Large intestine (tissue), 3 donors: ENCODE data around the gene KRT40. TPM values are rescaled to one million over a fixed set of nuclear protein-coding genes. Genes with fewer than 3 reads are reported as not detected.
A peak's percentile ranks its signal among the peaks of the same experiment; 100 is the strongest.

ENCODE experiments used
- DNase-seq, 2 donors: peaks; one replicate each; pipeline versions ENCODE4 v3.0.0 to v3.0.0-alpha.2; 2013
- H3K27ac ChIP-seq: one replicate; pipeline ENCODE4 v1.5.1; 2013; ENCODE audit warnings: low read length
- H3K27me3 ChIP-seq: 2 replicates; pipeline ENCODE4 v1.6.1; 2013; ENCODE audit warnings: low read length; ENCODE audit not compliant: control insufficient read depth, insufficient read depth
- H3K36me3 ChIP-seq: 2 replicates; pipeline ENCODE4 v1.6.1; 2013; ENCODE audit warnings: low read length; ENCODE audit not compliant: control insufficient read depth, insufficient read depth
- H3K4me1 ChIP-seq: one replicate; pipeline ENCODE4 v1.6.1; 2013; ENCODE audit warnings: low read length; ENCODE audit not compliant: control insufficient read depth, insufficient read depth
- H3K4me3 ChIP-seq: one replicate; pipeline ENCODE4 v1.5.1; 2013; ENCODE audit warnings: low read length
- H3K9me3 ChIP-seq: one replicate; pipeline ENCODE4 v1.6.1; 2013; ENCODE audit warnings: mild to moderate bottlenecking, low read depth, low read length, moderate library complexity; ENCODE audit not compliant: control insufficient read depth
- WGBS: methylation state at CpG from one replicate; pipeline ENCODE4 v1.1.5; 2013; ENCODE audit warnings: low lambda C conversion rate; ENCODE audit not compliant: insufficient coverage; 5-methylcytosine and 5-hydroxymethylcytosine counted together
- polyA plus RNA-seq: library from polyadenylated mRNA; unstranded; fragments of 120-200 nt; gene quantifications from one replicate; pipeline ENCODE4 v1.2.1, GENCODE V29; 2013

The KRT40 gene
- polyA plus RNA-seq, 1 donor, result 0.07 TPM

DNA sequence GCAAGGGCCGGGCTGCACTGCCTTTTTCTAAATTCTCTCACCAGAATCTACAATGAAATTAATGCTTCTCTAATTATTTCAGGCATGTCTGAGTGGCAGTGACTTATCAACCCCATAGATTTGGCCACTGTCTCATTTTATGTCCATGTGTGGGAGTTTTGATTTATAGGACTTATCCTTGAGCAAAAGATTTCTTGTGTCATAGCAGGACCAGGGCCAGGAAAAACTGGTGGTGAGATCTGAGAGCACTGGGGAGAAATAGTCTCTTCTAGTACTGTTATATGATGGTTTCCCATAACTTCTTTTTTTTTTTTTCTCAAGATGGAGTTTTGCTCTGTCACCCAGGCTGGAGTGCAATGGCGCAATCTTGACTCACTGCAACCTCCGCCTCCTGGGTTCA is 45.1 kb downstream of the KRT40 start:
- H3K27me3 ChIP-seq, result no peaks in the 10 kb centered on the region
- H3K4me1 ChIP-seq, result peaks cover 3% of the 10 kb centered on the region
- H3K36me3 ChIP-seq, result no peaks in the 10 kb centered on the region
- H3K4me3 ChIP-seq, result no peak overlapping the region
- no peaks in the 10 kb centered on the region for H3K9me3 ChIP-seq
- WGBS, result no CpG with 5 or more reads among the region's 3 CpGs
- no peak for DNase-seq
- no peak overlapping the region for H3K27ac ChIP-seq

DNA sequence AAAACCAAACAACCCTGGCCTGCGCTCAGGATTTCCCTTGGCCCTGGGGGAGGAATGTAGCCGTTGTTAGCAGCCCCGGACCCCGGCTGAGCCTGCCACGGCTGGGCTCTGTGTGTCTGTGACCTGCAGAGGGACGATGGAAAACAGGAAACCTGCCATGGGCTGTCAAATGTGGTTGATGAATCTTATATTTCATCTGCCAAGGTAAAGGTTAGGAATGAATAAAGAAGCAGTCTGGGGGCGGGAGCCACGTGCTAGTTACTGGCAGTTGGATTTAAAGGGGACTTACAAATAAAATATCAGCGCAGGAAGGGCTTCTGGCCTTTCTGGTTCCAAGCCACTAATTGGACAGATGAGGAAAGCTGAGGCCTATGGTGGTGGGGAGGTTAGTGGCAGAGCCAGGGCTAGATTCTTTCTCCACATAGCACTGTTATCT is 46.7 kb downstream of the KRT40 start, which contains the start of gene KRT23:
Gene KRT23 (minus strand): TSS at position 263 of the 436 bp plus-strand sequence. CDS start 1,043 bp downstream, outside the sequence.
- Histone ChIP-seq H3K36me3 (no peaks in the 10 kb centered on the region), H3K4me1 (peaks cover 3% of the 10 kb centered on the region), H3K27me3 (no peaks in the 10 kb centered on the region), H3K27ac (no peak within 1 kb of the TSS), H3K4me3 (no peak within 1 kb of the TSS), H3K9me3 (no peaks in the 10 kb centered on the region)
- DNase-seq, result no peak
- WGBS, result 79% methylated on average over 2 of the region's 9 CpGs

DNA sequence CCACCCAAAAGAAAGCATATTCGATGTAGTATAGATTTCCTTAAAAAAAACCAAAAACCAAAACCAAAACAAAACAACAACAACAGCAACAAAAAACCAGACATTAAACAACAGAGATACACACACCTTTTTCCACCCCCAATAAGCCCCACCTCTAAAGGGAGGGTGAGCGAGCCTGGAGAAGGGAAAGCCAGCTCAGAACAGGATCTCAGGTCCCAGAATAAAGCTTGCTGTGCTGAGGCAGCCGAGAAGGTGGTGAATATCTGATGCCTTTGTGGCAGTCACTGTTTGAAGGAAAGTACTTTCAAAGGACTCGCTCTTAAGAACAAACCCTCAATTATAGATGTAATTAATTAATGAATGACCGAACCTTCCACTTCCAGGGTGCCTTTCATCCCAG is 47.1 kb downstream of the KRT40 start:
- DNase-seq, result no peak
- H3K4me1 ChIP-seq, result peaks cover 3% of the 10 kb centered on the region
- H3K27me3 ChIP-seq, result no peaks in the 10 kb centered on the region
- H3K27ac ChIP-seq, result no peak overlapping the region
- H3K4me3 ChIP-seq, result no peak overlapping the region
- H3K9me3 ChIP-seq, result no peaks in the 10 kb centered on the region
- H3K36me3 ChIP-seq, result no peaks in the 10 kb centered on the region
- WGBS, result 40% methylated on average over 1 of the region's 5 CpGs

DNA sequence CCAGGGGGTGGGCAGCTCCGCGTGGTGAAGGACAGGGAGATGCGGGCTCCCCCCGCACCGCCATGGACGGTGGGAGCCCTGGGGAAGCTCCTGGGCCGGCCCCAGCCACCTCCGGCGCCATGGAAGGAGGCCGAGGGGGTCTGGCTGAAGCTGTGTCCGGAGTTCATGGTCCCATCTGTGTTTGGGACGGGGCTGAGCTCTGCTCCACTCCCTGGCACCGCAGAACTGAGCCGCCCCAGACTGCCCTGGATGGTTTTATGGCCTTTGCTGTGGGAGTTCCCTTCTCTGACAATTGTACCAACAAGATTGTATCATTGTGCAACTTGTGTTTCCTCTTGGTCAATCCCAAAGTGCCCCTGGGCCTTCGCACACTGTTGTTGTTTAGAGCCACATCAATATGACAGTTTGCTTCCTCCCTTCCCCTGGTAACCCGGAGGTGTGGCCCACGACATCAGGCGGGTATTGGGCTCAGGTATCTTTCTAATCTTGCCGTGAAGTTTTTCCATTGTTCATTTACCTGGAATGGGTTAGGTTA is 47.6 kb downstream of the KRT40 start:
- Histone ChIP-seq H3K27ac (no peak overlapping the region), H3K4me3 (no peak overlapping the region), H3K36me3 (no peaks in the 10 kb centered on the region), H3K27me3 (no peaks in the 10 kb centered on the region), H3K9me3 (no peaks in the 10 kb centered on the region), H3K4me1 (peaks cover 3% of the 10 kb centered on the region)
- DNase-seq, result peak; percentile 39 to 61
- WGBS, result no CpG with 5 or more reads among the region's 19 CpGs

DNA sequence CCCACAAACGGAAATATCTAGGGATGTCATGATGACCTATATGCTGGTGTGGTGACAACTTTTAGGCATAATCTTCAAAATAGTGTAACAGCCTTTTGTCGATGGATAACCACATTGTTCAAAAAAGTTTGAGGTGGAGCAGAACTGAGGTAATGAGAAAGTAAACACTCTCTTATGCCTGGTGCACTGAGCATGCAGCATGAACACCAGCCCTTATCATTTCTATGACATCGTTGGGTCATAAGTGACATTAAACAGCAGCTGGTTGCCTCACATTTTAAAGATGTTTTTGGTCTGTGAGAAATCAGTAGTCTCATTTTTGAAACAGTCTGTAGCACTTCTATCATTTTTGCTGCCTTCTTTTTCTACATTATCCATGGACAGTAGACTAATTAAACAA is 48.5 kb downstream of the KRT40 start:
- DNase-seq, result no peak
- Histone ChIP-seq H3K27me3 (no peaks in the 10 kb centered on the region), H3K36me3 (no peaks in the 10 kb centered on the region), H3K4me3 (no peak overlapping the region), H3K4me1 (peaks cover 3% of the 10 kb centered on the region), H3K9me3 (no peaks in the 10 kb centered on the region), H3K27ac (no peak overlapping the region)
- 20% methylated on average over 1 of the region's 3 CpGs for WGBS

DNA sequence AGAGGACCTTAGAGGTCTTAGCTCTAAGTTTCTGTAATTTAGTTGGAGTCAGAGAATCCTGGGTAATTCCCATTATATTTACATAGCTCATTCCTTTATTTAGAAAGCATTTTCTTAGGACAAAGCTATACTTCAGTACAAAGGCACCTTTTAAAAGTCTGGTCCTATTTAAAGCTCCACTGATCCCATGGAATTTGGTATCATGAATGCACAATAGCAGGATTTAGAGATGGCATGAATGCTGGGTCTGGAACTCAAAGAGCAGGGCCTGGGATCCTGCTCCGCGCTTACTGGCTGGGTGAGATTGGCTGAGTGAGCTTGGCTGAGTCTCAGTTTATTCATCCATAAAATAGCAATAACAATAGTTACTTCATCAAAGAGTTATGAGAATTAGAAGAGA is 51.5 kb downstream of the KRT40 start:
- Histone ChIP-seq H3K4me1 (peaks cover 3% of the 10 kb centered on the region), H3K4me3 (no peak overlapping the region)
- no CpG with 5 or more reads among the region's 2 CpGs for WGBS

DNA sequence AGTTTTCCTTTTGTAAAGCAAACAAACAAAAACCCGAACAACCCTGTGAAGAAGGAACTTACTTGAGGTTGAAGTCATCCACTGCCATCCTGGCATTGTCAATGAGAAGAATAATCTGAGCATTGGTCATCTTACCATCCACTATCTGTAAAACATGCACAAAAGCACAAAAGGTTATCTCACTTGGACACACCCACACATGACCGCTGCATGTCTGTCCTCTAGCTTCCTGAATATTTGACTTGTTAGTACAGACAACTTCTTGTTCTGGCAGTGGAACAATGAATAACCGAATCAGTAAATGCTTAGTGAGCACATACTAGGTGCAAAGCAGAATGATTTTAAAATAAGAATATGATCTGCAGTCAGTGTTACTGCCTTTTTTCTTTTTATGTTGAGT is 52.8 kb downstream of the KRT40 start:
- DNase-seq, result no peak
- Histone ChIP-seq H3K4me3 (no peak overlapping the region), H3K4me1 (peaks cover 1% of the 10 kb centered on the region), H3K27me3 (peaks cover 5% of the 10 kb centered on the region), H3K27ac (no peak overlapping the region), H3K9me3 (no peaks in the 10 kb centered on the region), H3K36me3 (no peaks in the 10 kb centered on the region)
- WGBS, result 75% methylated on average over 1 of the region's 3 CpGs

More for the DNA sequence above, 51.5 kb downstream of the KRT40 start:
- Histone ChIP-seq H3K36me3 (no peaks in the 10 kb centered on the region), H3K27ac (no peak overlapping the region), H3K9me3 (no peaks in the 10 kb centered on the region), H3K27me3 (no peaks in the 10 kb centered on the region)
- DNase-seq, result no peak

Other genes starting within 250 kb of the KRT40 start
- gene KRT25, start 229.0 kb downstream of the KRT40 start, polyA plus RNA-seq, result 0.75 TPM
- not detected for gene KRT26, start 212.1 kb downstream of the KRT40 start, polyA plus RNA-seq
- not detected for gene KRT27, start 201.8 kb downstream of the KRT40 start, polyA plus RNA-seq
- not detected for gene KRT28, start 184.4 kb downstream of the KRT40 start, polyA plus RNA-seq
- gene KRT10, start 161.7 kb downstream of the KRT40 start, polyA plus RNA-seq, result 40.7 TPM
- gene KRT12, start 117.1 kb downstream of the KRT40 start, polyA plus RNA-seq, result 0.16 TPM
- 31.7 TPM for gene KRT20, start 99.1 kb downstream of the KRT40 start, polyA plus RNA-seq
- gene KRT23, start 46.7 kb downstream of the KRT40 start, polyA plus RNA-seq, result 0.18 TPM
- not detected for gene KRT39, start 17.4 kb downstream of the KRT40 start, polyA plus RNA-seq
- gene KRTAP3-3, start 9.8 kb upstream of the KRT40 start, polyA plus RNA-seq, result not detected
- gene KRTAP3-2, start 15.6 kb upstream of the KRT40 start, polyA plus RNA-seq, result not detected
- not detected for gene KRTAP3-1, start 24.8 kb upstream of the KRT40 start, polyA plus RNA-seq
- gene KRTAP1-5, start 42.9 kb upstream of the KRT40 start, polyA plus RNA-seq, result not detected
- not detected for gene KRTAP1-4, start 45.9 kb upstream of the KRT40 start, polyA plus RNA-seq
- gene KRTAP1-3, start 50.5 kb upstream of the KRT40 start, polyA plus RNA-seq, result not detected
- gene KRTAP1-1, start 57.1 kb upstream of the KRT40 start, polyA plus RNA-seq, result not detected
- gene KRTAP2-1, start 63.0 kb upstream of the KRT40 start, polyA plus RNA-seq, result not detected
- gene KRTAP2-2, start 70.9 kb upstream of the KRT40 start, polyA plus RNA-seq, result not detected
- gene KRTAP2-3, start 75.8 kb upstream of the KRT40 start, polyA plus RNA-seq, result not detected
- gene KRTAP2-4, start 81.6 kb upstream of the KRT40 start, polyA plus RNA-seq, result not detected
- not detected for gene KRTAP4-7, start 99.8 kb upstream of the KRT40 start, polyA plus RNA-seq
- not detected for gene KRTAP4-8, start 113.8 kb upstream of the KRT40 start, polyA plus RNA-seq
- gene KRTAP4-16, start 117.9 kb upstream of the KRT40 start, polyA plus RNA-seq, result not detected
- gene KRTAP4-9, start 121.1 kb upstream of the KRT40 start, polyA plus RNA-seq, result not detected
- gene KRTAP4-11, start 134.0 kb upstream of the KRT40 start, polyA plus RNA-seq, result not detected
- gene KRTAP4-12, start 139.9 kb upstream of the KRT40 start, polyA plus RNA-seq, result not detected
- gene KRTAP4-6, start 156.2 kb upstream of the KRT40 start, polyA plus RNA-seq, result not detected
- not detected for gene KRTAP4-5, start 165.5 kb upstream of the KRT40 start, polyA plus RNA-seq
- not detected for gene KRTAP4-4, start 176.4 kb upstream of the KRT40 start, polyA plus RNA-seq
- gene KRTAP4-3, start 183.9 kb upstream of the KRT40 start, polyA plus RNA-seq, result not detected
- not detected for gene KRTAP4-2, start 193.9 kb upstream of the KRT40 start, polyA plus RNA-seq
- not detected for gene KRTAP4-1, start 200.6 kb upstream of the KRT40 start, polyA plus RNA-seq
- not detected for gene KRTAP9-1, start 205.6 kb upstream of the KRT40 start, polyA plus RNA-seq
- gene KRTAP9-2, start 242.3 kb upstream of the KRT40 start, polyA plus RNA-seq, result not detected
- not detected for gene KRTAP9-3, start 248.1 kb upstream of the KRT40 start, polyA plus RNA-seq